Neural cell (in vitro differentiated cells): ENCODE results near the gene LY6G6C. TPM values are rescaled to one million over a fixed set of nuclear protein-coding genes. Genes with fewer than 3 reads are reported as not detected.

ENCODE experiments used
- H2AFZ ChIP-seq: fragments of 200-600, 300-800 bp; sonication (generic), shearing (Covaris generic); 2 replicates; pipeline ENCODE4 v1.6.0; 2014; ENCODE audit warnings: low read depth, mild to moderate bottlenecking, antibody characterized with exemption, low read length, moderate library complexity
- H3F3A ChIP-seq: fragments of 200-600 bp; shearing (Covaris generic); 2 replicates; pipeline ENCODE4 v1.6.1; 2016; ENCODE audit warnings: mild to moderate bottlenecking, moderate library complexity, mixed read lengths, antibody characterized with exemption, low read length; ENCODE audit not compliant: insufficient read depth, poor library complexity, severe bottlenecking
- H3K27ac ChIP-seq: fragments of 200-600, 300-800 bp; sonication (generic), shearing (Covaris generic); 2 replicates; pipeline ENCODE4 v1.5.1; 2014; ENCODE audit warnings: mild to moderate bottlenecking, low read length, moderate library complexity
- H3K27me3 ChIP-seq: fragments of 300-800, 200-600 bp; sonication (generic), shearing (Covaris generic); 2 replicates; pipeline ENCODE4 v1.6.0; 2014; ENCODE audit warnings: mild to moderate bottlenecking, low read depth, low read length, moderate library complexity; ENCODE audit not compliant: insufficient read depth
- H3K36me3 ChIP-seq: fragments of 300-800, 200-600 bp; sonication (generic), shearing (Covaris generic); 2 replicates; pipeline ENCODE4 v1.5.1; 2014; ENCODE audit warnings: mild to moderate bottlenecking, antibody characterized with exemption, low read length, moderate library complexity; ENCODE audit not compliant: insufficient read depth
- H3K4me2 ChIP-seq: fragments of 300-800, 200-600 bp; sonication (generic), shearing (Covaris generic); 2 replicates; pipeline ENCODE4 v1.6.0; 2014; ENCODE audit warnings: mild to moderate bottlenecking, low read length
- H3K4me3 ChIP-seq: fragments of 300-800, 200-600 bp; sonication (generic), shearing (Covaris generic); 2 replicates; pipeline ENCODE4 v1.5.1; 2014; ENCODE audit warnings: mild to moderate bottlenecking, low read length, moderate library complexity
- H3K79me2 ChIP-seq: fragments of 200-600 bp; shearing (Covaris generic); replicated peaks from 2 replicates; pipeline ENCODE4 v1.6.0; 2014; ENCODE audit warnings: mild to moderate bottlenecking, low read length, moderate library complexity; ENCODE audit not compliant: insufficient read depth
- H3K9ac ChIP-seq: fragments of 300-800, 200-600 bp; sonication (generic), shearing (Covaris generic); 2 replicates; pipeline ENCODE4 v1.6.1; 2016; ENCODE audit warnings: mild to moderate bottlenecking, low read length, mixed read lengths
- H3K9me2 ChIP-seq: fragments of 200-600 bp; shearing (Covaris generic); 2 replicates; pipeline ENCODE4 v1.6.1; 2016; ENCODE audit warnings: mild to moderate bottlenecking, low read length, mixed read lengths; ENCODE audit not compliant: insufficient read depth
- H3K9me3 ChIP-seq: fragments of 200-600, 300-800 bp; sonication (generic), shearing (Covaris generic); 2 replicates; pipeline ENCODE4 v1.6.1; 2016; ENCODE audit warnings: mild to moderate bottlenecking, mixed run types, low read length, moderate library complexity, mixed read lengths
- H4K20me1 ChIP-seq: fragments of 200-600 bp; shearing (Covaris generic); 2 replicates; pipeline ENCODE4 v1.6.1; 2016; ENCODE audit warnings: mild to moderate bottlenecking, mixed run types; ENCODE audit not compliant: insufficient read depth
- CTCF ChIP-seq: fragments of 450-650 bp; IDR thresholded peaks from 2 replicates; pipeline ENCODE4 v1.5.1; 2014; ENCODE audit warnings: antibody characterized with exemption, mild to moderate bottlenecking, moderate library complexity; ENCODE audit not compliant: poor library complexity, severe bottlenecking
- EP300 ChIP-seq: fragments of 450-650 bp; conservative IDR thresholded peaks from 2 replicates; pipeline ENCODE4 v1.6.1; 2014; ENCODE audit warnings: antibody characterized with exemption, mild to moderate bottlenecking, moderate library complexity; ENCODE audit not compliant: poor library complexity, severe bottlenecking
- EZH2 ChIP-seq: fragments of 200-600, 300-800 bp; shearing (Covaris generic), sonication (generic); IDR thresholded peaks from 2 replicates; pipeline ENCODE4 v1.6.1; 2014; ENCODE audit warnings: antibody characterized with exemption, low read length, borderline replicate concordance, mild to moderate bottlenecking; ENCODE audit not compliant: insufficient read depth, poor library complexity, severe bottlenecking
- MXI1 ChIP-seq: fragments of 450-650 bp; conservative IDR thresholded peaks from 2 replicates; pipeline ENCODE4 v1.6.1; 2014; ENCODE audit warnings: antibody characterized with exemption, mild to moderate bottlenecking; ENCODE audit not compliant: poor library complexity, severe bottlenecking
- POLR2AphosphoS5 ChIP-seq: IDR thresholded peaks from 2 replicates; pipeline ENCODE4 v1.6.1; 2012
- RAD21 ChIP-seq: fragments of 450-650 bp; conservative IDR thresholded peaks from 2 replicates; pipeline ENCODE4 v1.6.1; 2014; ENCODE audit warnings: antibody characterized with exemption, mild to moderate bottlenecking, moderate library complexity
- REST ChIP-seq: IDR thresholded peaks from 2 replicates; pipeline ENCODE4 v1.6.1; 2012; ENCODE audit warnings: borderline replicate concordance
- SMC3 ChIP-seq: fragments of 450-650 bp; conservative IDR thresholded peaks from 2 replicates; pipeline ENCODE4 v1.6.1; 2014; ENCODE audit warnings: antibody characterized with exemption, mild to moderate bottlenecking, moderate library complexity; ENCODE audit not compliant: poor library complexity
- TAF1 ChIP-seq: IDR thresholded peaks from 2 replicates; pipeline ENCODE4 v1.6.1; 2012; ENCODE audit warnings: low read depth
- polyA plus RNA-seq: library from polyadenylated mRNA; depleted of rRNA; stranded (reverse); fragments of >200 nt; gene quantifications from 2 replicates; pipeline ENCODE4 v1.2.3, GENCODE V29; 2014

LY6G6C gene
- polyA plus RNA-seq, 1 donor from 2014 or later, result 0.88 TPM

GRCh38 chr6:31712296-31712695, 9.2 kb downstream of the LY6G6C start:
- no peak overlapping the region for H3K4me2 ChIP-seq
- H3K9ac ChIP-seq, result no peak overlapping the region
- H3K27ac ChIP-seq, result no peak overlapping the region
- H2AFZ ChIP-seq, result no peak overlapping the region
- no peaks in the 10 kb centered on the region for H3K9me2 ChIP-seq
- H4K20me1 ChIP-seq, result no peaks in the 10 kb centered on the region
- no peaks in the 10 kb centered on the region for H3K36me3 ChIP-seq
- H3F3A ChIP-seq, result no peaks in the 10 kb centered on the region
- no peaks in the 10 kb centered on the region for H3K9me3 ChIP-seq
- TF ChIP-seq RAD21 (no peak), EP300 (no peak), REST (no peak), EZH2 (no peak), MXI1 (no peak), POLR2AphosphoS5 (no peak), SMC3 (no peak), CTCF (no peak), TAF1 (no peak)
- H3K27me3 ChIP-seq, result no peaks in the 10 kb centered on the region
- H3K79me2 ChIP-seq, result no peaks in the 10 kb centered on the region
- H3K4me3 ChIP-seq, result no peak overlapping the region

- no peak overlapping the region for H3K9ac ChIP-seq
- no peak overlapping the region for H3K4me2 ChIP-seq
- H2AFZ ChIP-seq, result no peak overlapping the region
- H3K36me3 ChIP-seq, result no peaks in the 10 kb centered on the region
- no peak for TF ChIP-seq RAD21
- TF ChIP-seq SMC3, result no peak
- TF ChIP-seq MXI1, result no peak
- H3K9me3 ChIP-seq, result no peaks in the 10 kb centered on the region
- no peaks in the 10 kb centered on the region for H3F3A ChIP-seq
- H3K4me3 ChIP-seq, result no peak overlapping the region
- H3K27me3 ChIP-seq, result no peaks in the 10 kb centered on the region
- no peaks in the 10 kb centered on the region for H3K9me2 ChIP-seq
- no peak overlapping the region for H3K27ac ChIP-seq
- H4K20me1 ChIP-seq, result no peaks in the 10 kb centered on the region
- no peaks in the 10 kb centered on the region for H3K79me2 ChIP-seq
Measured at GRCh38 chr6:31711233-31711632, 10.3 kb downstream of the LY6G6C start.
